ENCODE results near the gene CDKN1B. TPM values are rescaled to one million over a fixed set of nuclear protein-coding genes. Genes with fewer than 3 reads are reported as not detected.
"Not testable (repeated sequence)": the region's sequence is repeated elsewhere in the genome, so short reads cannot be mapped to it uniquely, and the experiment has no call there.

Gene CDKN1B
- total RNA-seq, 3 donors from 2014 or later = 45.0 to 113 (median 100.0) TPM

DNA sequence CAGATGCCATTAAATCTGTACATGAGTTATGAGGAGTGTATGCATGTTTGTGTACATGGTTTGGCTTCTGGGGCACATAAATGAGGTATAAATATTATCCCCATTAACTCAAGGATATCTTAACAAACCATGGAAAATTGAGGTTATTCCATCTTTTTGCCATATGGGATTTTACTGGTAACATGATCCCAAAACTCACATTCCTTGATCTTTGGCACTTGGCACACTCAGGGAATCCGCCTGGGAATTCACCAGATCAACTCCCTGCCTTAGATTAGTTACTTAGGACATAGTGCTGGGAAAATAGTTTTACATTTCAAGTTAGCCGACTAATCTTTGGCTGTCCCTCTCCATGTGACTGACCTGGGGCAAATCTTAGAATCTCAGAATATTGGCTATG, 16.9 kb downstream of the CDKN1B start:
- TF ChIP-seq POLR2AphosphoS5 (IDR thresholded peaks at IDR 0.05) = no peak
- H3K27ac ChIP-seq = peak overlapping the region; percentile 57 to 61
- no peak overlapping the region for H3K4me3 ChIP-seq
- intact Hi-C loops (cut with DNase I; ENCODE audit: low total_unique reads) = no loop called here
- H3K27me3 ChIP-seq = no peaks in the 10 kb centered on the region
- no peaks in the 10 kb centered on the region for H3K9me3 ChIP-seq
- no peak for DNase-seq (ENCODE audit: low spot score in 2 of 2)
- no peaks in the 10 kb centered on the region for H3K4me1 ChIP-seq
- no peaks in the 10 kb centered on the region for H3K36me3 ChIP-seq

DNA sequence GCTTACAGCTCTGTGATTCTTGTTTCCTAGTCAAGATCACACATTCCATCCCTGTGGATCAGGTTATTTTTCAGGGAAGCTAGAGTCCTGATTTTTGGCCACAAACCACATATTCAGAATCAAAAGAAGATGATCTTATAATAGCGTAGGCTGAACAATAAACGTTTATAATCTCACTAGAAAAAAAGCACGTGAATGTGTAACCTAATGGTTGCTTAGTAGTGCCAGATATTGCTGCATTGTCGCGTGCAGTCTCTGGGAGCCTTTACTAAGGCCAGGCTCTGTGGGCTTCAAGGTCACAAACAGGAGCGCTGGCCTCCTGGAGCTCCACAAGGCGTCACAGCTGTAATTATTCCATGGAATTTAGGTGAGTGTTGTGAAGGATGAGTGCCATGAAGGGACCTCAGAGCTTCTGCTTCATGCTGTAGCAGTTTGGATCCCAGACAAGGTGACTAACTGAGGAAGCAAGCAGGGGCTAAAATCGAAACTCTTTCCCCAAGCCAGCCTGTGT, 17.4 kb downstream of the CDKN1B start:
- no peak for TF ChIP-seq POLR2AphosphoS5 (IDR thresholded peaks at IDR 0.05)
- TF ChIP-seq, protein P1, sequence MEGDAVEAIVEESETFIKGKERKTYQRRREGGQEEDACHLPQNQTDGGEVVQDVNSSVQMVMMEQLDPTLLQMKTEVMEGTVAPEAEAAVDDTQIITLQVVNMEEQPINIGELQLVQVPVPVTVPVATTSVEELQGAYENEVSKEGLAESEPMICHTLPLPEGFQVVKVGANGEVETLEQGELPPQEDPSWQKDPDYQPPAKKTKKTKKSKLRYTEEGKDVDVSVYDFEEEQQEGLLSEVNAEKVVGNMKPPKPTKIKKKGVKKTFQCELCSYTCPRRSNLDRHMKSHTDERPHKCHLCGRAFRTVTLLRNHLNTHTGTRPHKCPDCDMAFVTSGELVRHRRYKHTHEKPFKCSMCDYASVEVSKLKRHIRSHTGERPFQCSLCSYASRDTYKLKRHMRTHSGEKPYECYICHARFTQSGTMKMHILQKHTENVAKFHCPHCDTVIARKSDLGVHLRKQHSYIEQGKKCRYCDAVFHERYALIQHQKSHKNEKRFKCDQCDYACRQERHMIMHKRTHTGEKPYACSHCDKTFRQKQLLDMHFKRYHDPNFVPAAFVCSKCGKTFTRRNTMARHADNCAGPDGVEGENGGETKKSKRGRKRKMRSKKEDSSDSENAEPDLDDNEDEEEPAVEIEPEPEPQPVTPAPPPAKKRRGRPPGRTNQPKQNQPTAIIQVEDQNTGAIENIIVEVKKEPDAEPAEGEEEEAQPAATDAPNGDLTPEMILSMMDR (IDR thresholded peaks at IDR 0.05) = no peak
- no peak for TF ChIP-seq POLR2A (IDR thresholded peaks at IDR 0.05)
- no peaks in the 10 kb centered on the region for H3K36me3 ChIP-seq
- H3K9me3 ChIP-seq = no peaks in the 10 kb centered on the region
- peak overlapping the region in 1 of 3 donors; percentile 21 for H3K4me3 ChIP-seq
- no peaks in the 10 kb centered on the region for H3K4me1 ChIP-seq
- intact Hi-C loops (cut with DNase I; ENCODE audit: low total_unique reads) = no loop called here
- peak overlapping the region; percentile 57 to 61 for H3K27ac ChIP-seq
- no peak for DNase-seq (ENCODE audit: low spot score in 2 of 2)
- H3K27me3 ChIP-seq = no peaks in the 10 kb centered on the region

DNA sequence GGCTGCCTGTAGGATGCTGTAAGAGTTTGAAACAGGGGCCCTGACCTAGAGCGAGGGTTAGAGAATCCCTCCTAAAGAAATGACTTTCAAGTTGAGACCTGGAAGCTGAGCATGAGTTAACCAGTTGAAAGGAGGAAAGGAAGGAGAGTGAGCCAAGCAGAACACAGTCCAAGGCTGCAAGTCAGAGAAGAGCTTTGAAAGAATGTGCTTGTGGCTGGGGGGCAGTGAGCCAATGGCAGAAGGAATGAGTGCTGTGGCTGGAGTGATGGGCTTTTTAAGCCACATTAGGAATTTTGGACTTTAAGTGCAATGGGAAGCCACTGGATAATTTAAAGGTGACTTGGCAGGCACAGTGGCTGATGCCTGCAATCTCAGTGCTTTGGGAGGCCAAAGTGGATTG, 18.1 kb downstream of the CDKN1B start:
- H3K36me3 ChIP-seq = no peaks in the 10 kb centered on the region
- no peak overlapping the region for H3K4me3 ChIP-seq
- H3K27me3 ChIP-seq = no peaks in the 10 kb centered on the region
- intact Hi-C loops (cut with DNase I; ENCODE audit: low total_unique reads) = no loop called here
- TF ChIP-seq POLR2A (IDR thresholded peaks at IDR 0.05) (no peak), POLR2AphosphoS5 (IDR thresholded peaks at IDR 0.05) (no peak)
- TF ChIP-seq, protein P1 (IDR thresholded peaks at IDR 0.05) = no peak
- H3K27ac ChIP-seq = peak overlapping the region; percentile 57 to 61
- H3K4me1 ChIP-seq = no peaks in the 10 kb centered on the region
- no peak for DNase-seq (ENCODE audit: low spot score in 2 of 2)
- H3K9me3 ChIP-seq = no peaks in the 10 kb centered on the region

DNA sequence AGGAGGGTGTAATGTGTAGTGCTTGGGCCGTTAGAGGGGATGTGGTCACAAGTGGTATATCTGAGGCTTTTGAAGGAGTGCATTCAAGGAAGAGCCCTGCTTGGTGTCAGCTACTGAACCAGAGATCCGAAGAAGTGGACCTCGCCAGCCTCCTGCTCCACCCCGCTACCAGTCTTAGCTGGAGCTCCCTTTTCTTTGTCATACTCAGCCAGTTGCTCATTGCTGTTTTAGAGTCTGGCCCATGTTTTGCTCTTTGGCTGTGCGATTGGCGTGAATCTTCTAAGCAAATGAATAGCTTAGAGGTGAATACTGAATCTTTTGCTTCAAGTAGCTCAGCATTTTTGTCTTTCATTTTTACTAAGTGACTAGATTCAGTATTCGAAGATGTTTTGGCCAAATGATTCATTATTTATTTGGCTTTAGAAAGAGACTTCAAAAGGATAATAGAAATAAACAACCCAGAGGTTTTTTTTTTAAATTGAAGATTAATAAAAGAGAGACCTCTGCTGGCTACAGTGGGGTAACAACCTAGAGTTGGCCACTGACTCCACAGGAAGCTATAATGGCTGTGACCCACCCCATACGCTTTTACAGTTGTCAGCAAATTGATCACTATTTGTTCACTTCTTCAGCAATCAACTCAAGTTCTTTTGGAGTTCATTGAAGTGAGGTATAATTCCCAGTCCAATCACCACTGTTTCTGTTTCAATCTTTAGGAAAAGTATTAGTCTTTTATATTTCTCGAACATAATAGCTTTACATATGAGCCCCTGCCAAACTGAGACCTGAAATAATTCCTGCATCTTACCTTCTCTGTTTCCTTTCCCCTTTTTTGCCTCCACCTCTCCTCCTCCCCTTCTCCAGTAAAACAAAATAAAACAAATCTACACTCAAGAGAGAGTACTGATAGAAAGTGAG, 19.9 kb downstream of the CDKN1B start:
- TF ChIP-seq, protein P1 (IDR thresholded peaks at IDR 0.05) = peak in 2 of 3 donors; percentile 16 to 41
- no peak for TF ChIP-seq POLR2A (IDR thresholded peaks at IDR 0.05)
- intact Hi-C loops (cut with DNase I; ENCODE audit: low total_unique reads) = no loop called here
- no peak for DNase-seq (ENCODE audit: low spot score in 2 of 2)

DNA sequence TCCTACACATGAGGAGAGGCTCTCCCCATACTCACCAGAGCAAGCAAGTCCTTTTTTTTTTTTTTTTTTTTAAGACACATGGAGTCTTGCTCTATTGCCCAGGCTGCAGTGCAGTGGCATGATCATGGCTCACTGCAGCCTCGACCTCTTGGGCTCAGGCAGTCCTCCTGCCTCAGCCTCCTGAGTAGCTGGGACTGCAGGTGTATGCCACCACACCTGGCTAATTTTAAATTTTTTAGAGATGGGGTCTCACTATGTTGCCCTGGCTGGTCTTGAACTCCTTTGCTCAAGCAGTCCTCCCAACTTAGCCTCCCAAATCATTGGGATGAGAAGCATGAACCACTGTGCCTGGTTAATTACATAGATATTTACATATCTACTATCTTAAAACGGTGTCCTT, 21.0 kb downstream of the CDKN1B start:
- H3K4me3 ChIP-seq; H3K4me1 ChIP-seq; intact Hi-C loops (cut with DNase I; ENCODE audit: low total_unique reads); H3K36me3 ChIP-seq; H3K27ac ChIP-seq; DNase-seq (ENCODE audit: low spot score in 2 of 2); H3K9me3 ChIP-seq; H3K27me3 ChIP-seq: not testable (repeated sequence)

More for the DNA sequence above, 19.9 kb downstream of the CDKN1B start:
- H3K36me3 ChIP-seq = no peaks in the 10 kb centered on the region
- no peaks in the 10 kb centered on the region for H3K9me3 ChIP-seq
- no peak overlapping the region for H3K4me3 ChIP-seq
- H3K27me3 ChIP-seq = no peaks in the 10 kb centered on the region
- peak overlapping the region; percentile 5 to 59 for H3K27ac ChIP-seq
- no peaks in the 10 kb centered on the region for H3K4me1 ChIP-seq

DNA sequence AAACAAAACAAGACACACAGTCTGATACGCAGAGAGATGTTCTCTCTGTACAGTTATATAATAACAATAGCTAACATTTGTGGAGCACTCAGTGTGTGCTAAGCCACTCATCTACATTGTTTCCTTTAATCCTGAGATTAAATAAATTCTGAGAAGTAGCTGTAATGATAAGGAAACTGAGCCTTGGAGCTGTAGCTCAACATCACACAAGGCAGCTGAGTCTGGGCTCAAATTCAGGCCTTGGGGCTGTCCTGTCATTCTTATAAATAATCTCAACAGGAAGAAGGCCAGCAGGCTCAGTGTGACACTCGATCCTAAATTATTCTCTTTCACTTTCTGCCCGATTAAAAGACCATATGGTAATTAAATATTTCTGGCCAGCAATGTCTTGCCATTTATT, 24.5 kb downstream of the CDKN1B start:
- no peak for DNase-seq (ENCODE audit: low spot score in 2 of 2)
- H3K27ac ChIP-seq = peak overlapping the region; percentile 10 to 52
- H3K9me3 ChIP-seq = no peaks in the 10 kb centered on the region
- peak overlapping the region in 1 of 3 donors; percentile 16 for H3K4me3 ChIP-seq
- H3K4me1 ChIP-seq = no peaks in the 10 kb centered on the region
- intact Hi-C loops (cut with DNase I; ENCODE audit: low total_unique reads) = no loop called here
- H3K27me3 ChIP-seq = no peaks in the 10 kb centered on the region
- TF ChIP-seq POLR2AphosphoS5 (IDR thresholded peaks at IDR 0.05) (no peak), POLR2A (IDR thresholded peaks at IDR 0.05) (no peak)
- TF ChIP-seq, protein P1 (IDR thresholded peaks at IDR 0.05) = no peak
- no peaks in the 10 kb centered on the region for H3K36me3 ChIP-seq

Data from breast epithelium (tissue), 4 donors.